ENCODE results near the gene KIF3C.
"Not testable (repeated sequence)": the region's sequence is repeated elsewhere in the genome, so short reads cannot be mapped to it uniquely, and the experiment has no call there.

KIF3C gene

GRCh38 chr2:25982273-25982967 lies at the start of gene KIF3C:
KIF3C (minus strand) TSS chr2:25982497; CDS start chr2:25981917, 580 bp downstream.
- no peak for DNase-seq

GRCh38 chr2:26028083-26028482 lies 45.8 kb upstream of the KIF3C start:
- DNase-seq = not testable (repeated sequence)

DNA sequence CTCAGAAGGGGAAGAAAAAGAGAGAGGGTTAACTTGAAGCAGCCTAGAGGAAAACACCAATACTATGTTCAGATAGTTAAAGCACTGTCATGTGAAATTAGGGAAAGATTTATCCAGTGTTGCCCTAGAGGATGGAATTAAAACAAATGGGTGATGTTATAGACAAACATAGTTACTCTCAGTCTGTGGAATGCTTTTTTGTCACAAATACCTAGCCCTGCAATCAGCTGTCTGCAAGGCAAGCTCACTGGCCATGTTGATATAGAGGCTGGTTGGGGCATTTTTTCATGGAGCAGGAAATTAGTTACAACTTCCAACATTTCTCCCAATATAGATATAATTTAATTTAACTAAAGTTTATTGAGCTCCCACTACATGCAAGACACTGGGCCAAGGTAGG lies 43.2 kb upstream of the KIF3C start:
- no peak for DNase-seq

DNA sequence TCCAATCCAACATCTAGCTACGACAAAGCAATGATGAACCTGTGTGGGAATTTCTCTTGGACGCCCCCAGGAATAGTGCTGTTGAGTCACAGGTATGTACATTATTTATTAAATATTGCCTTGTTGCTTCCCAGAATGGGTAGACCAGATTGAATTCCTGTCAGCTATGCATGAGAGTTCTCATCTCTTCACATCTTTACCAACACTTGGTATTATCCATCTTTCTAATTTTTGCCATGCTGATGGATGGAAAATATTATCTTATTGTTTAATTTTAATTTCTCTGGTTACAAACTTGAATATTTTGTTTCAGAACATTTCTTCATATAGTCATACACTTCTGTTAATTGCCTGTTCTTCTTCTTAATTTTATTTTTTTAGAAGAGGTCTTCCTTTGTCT lies 42.0 kb upstream of the KIF3C start:
- no peak for DNase-seq

- DNase-seq = no peak
These were observed 37.9 kb upstream of the KIF3C start for GRCh38 chr2:26020231-26020640.

- peak; percentile 46 for DNase-seq
These were observed 36.1 kb upstream of the KIF3C start for GRCh38 chr2:26018184-26019055.

DNA sequence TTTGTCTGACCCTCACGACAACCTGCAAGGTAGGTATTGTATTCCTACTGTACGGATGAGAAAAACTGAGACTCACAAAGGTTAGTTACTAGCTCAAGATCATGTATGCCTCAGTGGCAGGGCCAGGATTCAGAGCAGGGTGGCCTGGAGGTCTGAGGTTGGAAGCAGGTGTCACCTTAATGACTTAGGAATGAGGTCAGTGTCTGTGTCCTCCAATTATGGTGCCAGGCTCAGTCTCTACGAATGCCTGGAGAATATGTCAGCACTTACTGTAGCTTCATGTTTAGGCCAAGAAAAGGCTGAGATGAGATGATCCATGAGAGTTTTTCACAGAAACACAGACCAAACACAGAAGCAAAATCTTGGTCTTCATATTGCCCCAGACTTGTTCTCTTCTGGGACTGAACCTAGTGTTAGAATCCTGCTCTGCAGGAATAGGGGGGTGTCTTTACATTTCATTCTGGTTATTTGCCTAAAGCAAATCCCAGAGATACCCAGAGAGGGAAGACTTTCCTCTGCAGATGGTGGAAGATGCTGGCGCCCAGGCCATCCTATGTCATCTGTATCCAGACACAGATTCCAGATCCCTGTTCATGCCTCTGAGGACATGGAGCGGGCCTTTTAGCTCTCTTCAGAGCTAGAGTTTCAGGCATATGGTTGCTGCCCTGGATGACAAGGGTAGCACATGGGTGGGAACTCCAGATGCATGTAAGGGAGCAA lies 35.3 kb upstream of the KIF3C start:
- DNase-seq = no peak

- DNase-seq = not testable (repeated sequence)
These were observed 34.4 kb upstream of the KIF3C start for GRCh38 chr2:26016706-26017045.

DNA sequence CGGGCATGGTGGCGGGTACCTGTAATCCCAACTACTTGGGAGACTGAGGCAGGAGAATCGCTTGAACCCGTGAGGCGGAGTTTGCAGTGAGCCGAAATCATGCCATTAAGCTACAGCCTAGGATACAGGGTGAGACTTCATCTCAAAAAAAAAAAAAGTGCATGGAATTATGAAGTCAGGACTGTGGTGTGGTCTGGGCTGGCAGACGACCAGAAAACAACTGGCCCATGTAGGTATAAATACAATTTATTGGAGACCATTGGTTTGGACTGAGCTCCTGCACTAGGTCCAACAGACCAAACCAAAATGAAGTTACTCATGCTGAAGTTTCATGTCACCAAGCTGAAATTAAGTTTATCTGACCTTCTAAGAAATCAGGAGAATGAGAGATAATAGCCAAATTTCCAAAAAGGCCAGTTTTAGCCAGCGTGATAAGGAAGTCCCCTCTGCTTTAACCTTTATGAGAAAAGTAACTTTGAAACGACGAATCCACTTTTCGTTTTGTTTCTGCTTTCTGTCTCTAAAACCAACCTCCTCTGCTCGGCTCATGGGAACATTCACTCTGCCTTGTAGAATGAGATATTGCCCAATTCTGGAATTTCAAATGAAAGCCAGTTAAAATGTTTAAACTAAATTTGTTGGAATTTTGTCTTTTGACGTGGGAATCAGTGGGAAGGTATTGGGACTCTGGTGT lies 33.9 kb upstream of the KIF3C start:
- no peak for DNase-seq

- no peak for DNase-seq
These were observed 31.4 kb upstream of the KIF3C start for GRCh38 chr2:26013668-26014067.

DNA sequence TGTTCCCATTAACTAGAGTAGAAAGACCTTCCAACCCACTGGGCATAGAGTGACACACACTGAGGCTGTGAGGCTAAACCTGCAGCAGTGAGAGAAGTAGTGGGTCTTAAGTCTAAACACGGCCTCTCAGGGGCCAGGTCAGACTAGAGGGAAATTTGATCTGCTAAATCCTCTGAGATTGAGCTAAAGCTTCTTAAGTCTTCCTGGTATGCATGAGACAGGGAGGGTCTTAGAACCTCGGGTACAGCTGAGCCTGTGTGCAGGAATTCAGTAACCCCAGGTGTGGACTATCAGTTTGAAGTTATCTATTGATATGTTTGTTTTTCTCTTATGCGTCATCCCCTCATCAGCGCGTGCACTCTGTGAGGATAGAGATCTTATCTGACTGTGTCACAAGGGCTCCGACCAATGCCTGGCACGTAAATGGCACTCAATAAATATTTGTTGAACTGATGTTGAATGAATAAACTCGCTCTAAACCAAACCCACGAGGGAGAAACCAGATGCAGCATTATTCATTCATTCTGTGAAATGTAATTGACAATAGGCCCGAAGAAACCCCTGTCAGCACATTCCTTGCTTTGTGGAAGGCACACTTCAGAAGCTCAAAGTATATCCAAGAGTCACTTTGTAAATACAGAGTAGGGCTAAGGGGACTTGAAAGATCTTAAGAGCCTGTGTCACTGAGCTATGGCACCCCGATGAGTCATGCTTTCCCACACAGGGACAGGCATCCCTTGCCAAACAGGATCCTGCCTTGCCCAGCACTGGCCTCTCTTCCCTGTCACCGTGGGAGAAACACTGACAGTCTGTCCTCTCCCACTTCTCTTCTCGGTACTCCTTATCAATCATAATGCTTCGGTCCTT lies 29.9 kb upstream of the KIF3C start:
- DNase-seq = no peak

DNA sequence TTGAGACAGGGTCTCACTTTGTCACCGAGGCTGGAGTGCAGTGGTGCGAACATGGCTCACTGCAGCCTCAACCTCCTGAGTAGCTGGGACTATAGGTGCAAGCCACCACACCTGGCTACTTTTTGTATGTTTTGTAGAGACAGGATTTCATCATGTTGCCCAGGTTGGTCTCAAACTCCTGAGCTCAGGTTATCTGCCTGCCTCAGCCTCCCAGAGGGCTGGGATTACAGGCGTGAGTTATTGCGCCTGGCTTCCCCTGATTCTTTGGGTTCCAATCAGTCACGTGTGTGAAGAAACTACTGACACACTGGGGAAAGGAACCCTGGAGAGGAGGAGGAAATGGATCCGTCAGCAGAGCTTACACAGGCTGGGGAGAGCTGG lies 29.3 kb upstream of the KIF3C start:
- DNase-seq = no peak

DNA sequence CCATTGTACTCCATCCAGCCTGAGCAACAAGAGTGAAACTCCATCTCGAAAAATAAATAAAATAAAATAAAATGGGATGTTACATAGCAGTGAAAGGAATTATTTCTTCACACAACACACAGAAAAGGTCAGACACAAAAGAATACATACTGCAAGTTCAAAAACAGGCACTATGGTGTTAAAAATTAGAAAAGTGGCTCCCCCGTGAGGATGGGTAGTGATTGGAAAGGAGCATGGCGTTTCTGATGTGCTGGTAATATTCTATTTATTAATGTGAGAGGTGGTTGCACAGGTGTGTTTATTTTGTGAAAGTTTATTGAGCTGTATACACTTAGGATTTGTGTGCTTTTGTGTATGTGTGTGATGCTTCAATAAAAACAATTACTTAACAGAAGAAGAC lies 28.6 kb upstream of the KIF3C start:
- DNase-seq = no peak

GRCh38 chr2:26009567-26009963 lies 27.3 kb upstream of the KIF3C start:
- DNase-seq = no peak

DNA sequence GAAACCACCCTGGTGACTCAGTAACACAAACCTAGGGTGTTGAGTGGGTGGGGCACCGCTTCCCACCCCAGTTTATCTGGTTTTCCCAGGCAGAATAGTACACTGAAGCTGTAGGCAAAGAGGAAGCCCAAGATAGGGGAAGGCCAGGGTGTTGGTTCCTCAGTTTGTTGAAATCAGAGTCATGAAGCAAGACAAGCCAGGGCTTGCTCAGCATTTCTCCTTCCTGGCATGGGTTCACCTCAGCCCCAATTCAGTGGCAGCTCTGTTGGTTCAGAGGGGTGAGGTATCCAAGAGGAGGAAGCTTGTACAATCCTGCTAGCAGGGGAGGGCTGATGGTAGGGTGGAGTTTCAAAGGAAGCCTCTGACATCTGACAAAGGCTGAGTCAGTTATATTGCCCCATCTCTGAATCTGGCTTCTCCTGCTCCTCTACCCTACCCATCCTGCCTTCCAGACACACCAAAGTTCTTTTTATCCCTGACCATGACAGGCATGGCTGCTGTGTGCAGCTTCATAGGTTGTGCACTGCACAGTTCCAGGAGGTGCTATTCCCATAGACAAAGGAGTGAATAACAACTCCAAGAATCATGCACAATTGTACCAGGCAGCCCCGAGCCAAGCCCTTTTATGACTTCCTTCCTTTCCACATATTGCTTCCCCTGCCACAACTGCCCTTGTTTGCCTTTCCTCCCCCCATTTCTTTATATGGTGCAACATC lies 26.7 kb upstream of the KIF3C start:
- DNase-seq = no peak

DNA sequence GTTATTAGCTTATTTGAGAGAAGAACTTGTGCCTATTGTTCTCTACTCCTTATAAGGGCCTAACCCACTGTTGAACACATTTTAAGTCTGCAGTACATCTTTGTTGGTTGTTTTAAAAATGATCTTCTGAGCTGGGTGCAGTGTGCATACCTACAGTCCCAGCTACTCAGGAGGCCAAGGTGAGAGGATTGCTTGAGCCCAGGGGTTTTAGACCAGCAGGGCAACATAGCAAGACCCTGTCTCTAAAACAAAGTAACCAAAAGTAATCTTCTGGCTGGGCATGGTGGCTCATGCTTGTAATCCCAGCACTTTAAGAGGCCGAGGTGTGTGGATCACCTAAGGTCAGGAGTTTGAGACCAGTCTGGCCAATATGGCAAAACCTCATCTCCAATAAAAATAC lies 25.8 kb upstream of the KIF3C start:
- DNase-seq = no peak

DNA sequence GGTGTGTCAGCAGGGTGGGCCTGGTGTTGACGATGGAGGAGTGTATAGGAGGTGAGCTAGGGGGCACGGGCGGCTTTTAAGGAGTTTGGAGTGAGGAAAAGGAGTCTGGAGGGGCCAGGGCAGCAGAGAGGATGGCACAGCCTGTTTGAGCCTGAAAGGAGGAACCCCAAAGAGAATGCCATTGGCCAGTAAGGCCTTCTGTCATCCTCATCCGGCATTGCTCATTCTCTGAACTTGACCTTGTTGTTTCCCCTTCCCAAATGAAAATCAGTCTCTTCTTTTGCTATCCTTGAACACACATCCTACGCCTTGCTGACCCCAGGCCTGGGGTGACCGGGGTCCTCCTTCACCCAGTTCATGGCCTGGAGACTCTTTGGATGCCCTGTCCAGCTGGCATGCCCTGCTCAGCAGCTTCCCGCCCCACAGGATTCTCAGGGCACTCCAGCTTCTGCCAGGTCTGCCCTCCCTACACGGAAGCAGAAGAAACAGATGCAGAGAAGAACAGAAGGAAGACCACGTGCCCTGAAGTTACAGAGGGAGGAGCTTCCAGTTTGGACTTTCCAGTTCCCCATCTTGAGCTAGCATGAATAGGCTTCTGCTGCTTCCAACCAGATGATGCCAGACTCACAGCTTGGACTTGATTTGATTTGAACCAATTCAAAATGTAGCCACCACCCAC lies 20.5 kb upstream of the KIF3C start:
- no peak for DNase-seq

DNA sequence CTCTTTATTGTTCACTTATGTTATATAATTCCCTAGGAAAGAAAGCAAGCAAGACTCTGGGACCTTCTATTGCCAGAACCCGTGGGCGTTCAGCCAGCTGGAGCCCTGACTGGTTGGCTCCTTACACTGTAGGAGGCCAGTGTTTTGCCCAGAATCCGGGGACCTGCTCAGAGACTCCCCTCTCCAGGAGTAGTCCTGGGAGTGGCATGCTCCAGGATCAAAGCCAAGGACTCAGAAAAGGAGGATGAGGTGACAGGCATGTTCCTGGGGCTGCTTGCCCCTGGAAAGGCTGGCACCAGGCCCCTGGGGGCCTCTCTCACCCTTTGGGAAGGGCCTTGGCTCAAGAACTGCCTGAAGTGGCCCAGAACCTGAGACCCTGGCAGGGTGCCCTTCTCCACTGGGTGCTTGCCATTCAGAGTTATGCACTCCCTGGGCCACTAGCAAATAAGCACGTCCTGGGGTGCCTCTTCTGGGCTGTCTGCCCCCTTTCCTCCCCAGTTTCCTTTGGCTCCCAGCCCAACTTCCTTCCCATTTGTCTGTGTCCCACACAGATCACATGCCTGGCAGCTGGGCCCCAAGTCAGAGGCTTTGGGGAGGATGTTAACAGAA lies 19.6 kb upstream of the KIF3C start:
- DNase-seq = no peak

GRCh38 chr2:26000561-26001082 lies 18.3 kb upstream of the KIF3C start:
- no peak for DNase-seq

- DNase-seq = not testable (repeated sequence)
These were observed 17.1 kb upstream of the KIF3C start for GRCh38 chr2:25999406-25999805.
